Lung (tissue), 12 donors: Measurements from ENCODE around the gene VGLL4. TPM values are rescaled to one million over a fixed set of nuclear protein-coding genes. Genes with fewer than 3 reads are reported as not detected.
"Not testable (repeated sequence)": the region's sequence is repeated elsewhere in the genome, so short reads cannot be mapped to it uniquely, and the experiment has no call there.

Experiments
- ATAC-seq: fragments of 200-7000 bp; cut with Tn5 transposase; one replicate; pipeline ENCODE4 v1.9.1; 2020; ENCODE audit warnings: moderate number of reproducible peaks; ENCODE audit not compliant: insufficient read depth, low FRiP score
- DNase-seq, 3 donors: peaks; one replicate each; pipeline ENCODE4 v3.0.0-alpha.2; 2013 to 2017
- H3K27ac ChIP-seq, 2 donors: one replicate each; pipeline ENCODE4 v1.5.1; 2013; ENCODE audit warnings: mild to moderate bottlenecking in 2 of 2, moderate library complexity in 2 of 2, control low read depth in 1 of 2, inconsistent platforms in 1 of 2, low read depth in 1 of 2, low read length in 1 of 2
- H3K27me3 ChIP-seq, 3 donors: one replicate each; pipeline ENCODE4 v1.5.1; 2013; ENCODE audit warnings: low read length in 2 of 3; ENCODE audit not compliant: control insufficient read depth in 3 of 3, insufficient read depth in 3 of 3
- H3K36me3 ChIP-seq, 4 donors: one replicate each; pipeline ENCODE4 v1.5.1; 2013; ENCODE audit warnings: low read length in 4 of 4, mild to moderate bottlenecking in 1 of 4, moderate library complexity in 1 of 4; ENCODE audit not compliant: control insufficient read depth in 4 of 4, insufficient read depth in 4 of 4
- H3K4me1 ChIP-seq, 5 donors: one replicate each; pipeline ENCODE4 v1.5.1; 2013; ENCODE audit warnings: low read length in 5 of 5, mild to moderate bottlenecking in 2 of 5, moderate library complexity in 1 of 5; ENCODE audit not compliant: control insufficient read depth in 5 of 5, insufficient read depth in 5 of 5
- H3K4me3 ChIP-seq: one replicate; pipeline ENCODE4 v1.5.1; 2013; ENCODE audit warnings: mild to moderate bottlenecking, control low read depth, moderate library complexity
- H3K9ac ChIP-seq, 2 donors: one replicate each; pipeline ENCODE4 v1.5.1; 2013; ENCODE audit warnings: low read length in 2 of 2, control low read depth in 1 of 2; ENCODE audit not compliant: insufficient read depth in 1 of 2
- H3K9me3 ChIP-seq, 4 donors: one replicate each; pipeline ENCODE4 v1.5.1; 2013; ENCODE audit warnings: low read length in 3 of 4, mild to moderate bottlenecking in 1 of 4, moderate library complexity in 1 of 4; ENCODE audit not compliant: control insufficient read depth in 4 of 4, insufficient read depth in 3 of 4
- CTCF ChIP-seq: IDR thresholded peaks from 2 replicates; pipeline ENCODE4 v1.5.1; 2012; ENCODE audit warnings: mild to moderate bottlenecking; ENCODE audit errors: control extremely low read depth, extremely low read depth
- WGBS, 2 donors: extraction: QIAGEN DNeasy Blood & Tissue Kit; methylation state at CpG; one replicate each; pipeline ENCODE4 v1.1.7; 2013; 5-methylcytosine and 5-hydroxymethylcytosine counted together
- polyA plus RNA-seq, 2 donors: library from polyadenylated mRNA; stranded (reverse); fragments of 200-250 nt; gene quantifications; one replicate each; pipeline ENCODE4 v1.2.1, GENCODE V29; 2013
- total RNA-seq, 2 donors: library from RNA; depleted of rRNA in 1 of 2; stranded (reverse); fragments of >200 nt in 1 of 2; gene quantifications; one replicate each; pipeline ENCODE4 v1.2.1, GENCODE V29; 2014 to 2021
- donor health status: control.
- donor health status: control.
- donor health status: Bipolar disorder and iron deficiency.
- donor health status: healthy.
- donor health status: DM: yes; HTN: yes; CAD: no.

Gene VGLL4
- total and polyA plus RNA-seq, 4 donors: 30.5 to 94.1 (median 39.3) TPM

DNA sequence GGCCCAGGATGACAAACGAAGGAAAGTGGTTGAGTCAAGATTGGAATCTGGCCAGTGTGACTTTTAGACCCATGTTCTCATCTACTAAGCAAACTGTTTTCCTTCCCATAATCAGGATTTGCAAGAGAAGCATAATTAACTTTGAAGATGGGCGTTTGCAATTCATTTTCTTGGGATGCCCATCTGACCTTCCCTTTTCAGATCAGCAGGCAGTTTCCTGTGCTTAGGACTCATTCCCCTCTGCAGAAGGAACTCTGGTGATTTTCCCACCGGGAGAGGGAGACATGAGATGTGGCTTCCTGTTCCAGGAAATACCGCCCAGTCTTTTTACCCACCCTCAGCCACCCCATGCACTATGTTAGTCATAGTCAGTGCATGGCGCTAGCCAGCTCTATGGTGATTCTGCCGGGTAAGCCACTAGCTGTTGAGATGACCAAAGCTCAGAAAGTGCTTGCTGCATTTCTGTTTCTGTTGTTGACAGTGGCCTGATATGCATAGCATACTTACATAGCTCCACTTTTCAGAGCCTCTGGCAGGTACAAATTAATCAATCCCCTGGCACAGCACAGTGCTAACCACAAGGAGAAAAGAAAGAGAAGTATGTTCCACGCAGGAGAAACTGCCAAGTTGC, 129.4 kb downstream of the VGLL4 start:
- Histone ChIP-seq H3K4me3 (no peak overlapping the region), H3K9ac (no peak overlapping the region), H3K27ac (peak overlapping the region; percentile 17 to 51), H3K9me3 (no peaks in the 10 kb centered on the region), H3K27me3 (no peaks in the 10 kb centered on the region), H3K4me1 (peaks cover 4 to 25% (median 11%) of the 10 kb centered on the region in 5 donors), H3K36me3 (peaks cover 0 to 1% (median 0%) of the 10 kb centered on the region in 4 donors)
- TF ChIP-seq CTCF: no peak
- peak; percentile 45 to 71 (median 47) for DNase-seq
- peak; percentile 84 for ATAC-seq
- 20 to 25% methylated on average over 7 of the region's 7 CpGs for WGBS, 2 donors

GRCh38 chr3:11513817-11514135, 129.9 kb downstream of the VGLL4 start:
- no peak overlapping the region for H3K9ac ChIP-seq
- 59 to 72% methylated on average over 3 of the region's 3 CpGs for WGBS, 2 donors
- H3K27me3 ChIP-seq: no peaks in the 10 kb centered on the region
- peak overlapping the region; percentile 14 to 51 for H3K27ac ChIP-seq
- no peak overlapping the region for H3K4me3 ChIP-seq
- no peak for TF ChIP-seq CTCF
- DNase-seq: peak in 2 of 3 donors; percentile 16 to 35
- H3K36me3 ChIP-seq: peaks cover 0 to 1% (median 0%) of the 10 kb centered on the region in 4 donors
- no peak for ATAC-seq
- no peaks in the 10 kb centered on the region for H3K9me3 ChIP-seq
- peaks cover 6 to 29% (median 16%) of the 10 kb centered on the region in 5 donors for H3K4me1 ChIP-seq

- H3K9me3 ChIP-seq, DNase-seq, H3K36me3 ChIP-seq, H3K4me3 ChIP-seq, ATAC-seq, H3K27me3 ChIP-seq, H3K9ac ChIP-seq: not testable (repeated sequence)
- peak overlapping the region; percentile 14 to 51 for H3K27ac ChIP-seq
- 83 to 88% methylated on average over 26 to 27 of the region's 27 CpGs for WGBS, 2 donors
- H3K4me1 ChIP-seq: peaks cover 11 to 34% (median 21%) of the 10 kb centered on the region in 5 donors
Measured at GRCh38 chr3:11513125-11513816, 130.4 kb downstream of the VGLL4 start.

DNA sequence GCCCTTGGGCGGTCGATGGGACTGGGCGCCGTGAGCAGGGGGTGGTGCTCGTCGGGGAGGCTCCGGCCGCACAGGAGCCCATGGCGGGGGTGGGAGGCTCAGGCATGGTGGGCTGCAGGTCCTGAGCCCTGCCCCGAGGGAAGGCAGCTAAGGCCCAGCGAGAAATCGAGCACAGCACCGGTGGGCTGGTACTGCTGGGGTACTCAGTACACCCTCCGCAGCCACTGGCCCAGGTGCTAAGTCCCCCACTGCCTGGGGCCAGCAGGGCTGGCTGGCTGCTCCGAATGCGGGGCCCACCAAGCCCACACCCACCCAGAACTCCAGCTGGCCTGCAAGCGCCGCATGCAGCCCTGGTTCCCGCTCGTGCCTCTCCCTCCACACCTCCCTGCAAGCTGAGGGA, 132.1 kb downstream of the VGLL4 start:
- ATAC-seq, H3K27me3 ChIP-seq, H3K4me3 ChIP-seq, H3K27ac ChIP-seq, H3K36me3 ChIP-seq, H3K9ac ChIP-seq, DNase-seq, H3K9me3 ChIP-seq: not testable (repeated sequence)
- 95 to 97% methylated on average over 11 to 19 of the region's 20 CpGs for WGBS, 2 donors
- peaks cover 19 to 44% (median 22%) of the 10 kb centered on the region in 5 donors for H3K4me1 ChIP-seq
